WI38 (cell line): ENCODE measurements around the gene PAF1.

ENCODE experiments used
- H3K4me3 ChIP-seq: 2 replicates; pipeline ENCODE4 v1.5.1; 2011; ENCODE audit warnings: low read depth, mild to moderate bottlenecking, control low read depth, low read length
- CTCF ChIP-seq: IDR thresholded peaks from 2 replicates; pipeline ENCODE4 v1.5.1; 2012; ENCODE audit warnings: low read depth, mild to moderate bottlenecking, control low read depth, low read length

PAF1 gene

GRCh38 chr19:39411081-39411831, 20.4 kb upstream of the PAF1 start:
- TF ChIP-seq CTCF: no peak
- H3K4me3 ChIP-seq: no peak overlapping the region

- H3K4me3 ChIP-seq: peak overlapping the region; percentile 98; the same call in 1 of the 2 replicates
- no peak for TF ChIP-seq CTCF
These were observed 19.9 kb upstream of the PAF1 start for GRCh38 chr19:39410831-39411080.

- peak overlapping the region; percentile 98 for H3K4me3 ChIP-seq
- no peak for TF ChIP-seq CTCF
These were observed 19.3 kb upstream of the PAF1 start for GRCh38 chr19:39410017-39410830.

GRCh38 chr19:39409208-39410016, 18.5 kb upstream of the PAF1 start:
- no peak for TF ChIP-seq CTCF
- H3K4me3 ChIP-seq: peak overlapping the region; percentile 98

GRCh38 chr19:39408392-39409207, 17.7 kb upstream of the PAF1 start:
- H3K4me3 ChIP-seq: peak overlapping the region; percentile 98
- no peak for TF ChIP-seq CTCF

GRCh38 chr19:39407660-39408391, 16.9 kb upstream of the PAF1 start:
- TF ChIP-seq CTCF: no peak
- H3K4me3 ChIP-seq: peak overlapping the region; percentile 98
